Glomerular visceral epithelial cell (primary cell): ENCODE results near the gene MTCH1.

Source experiments
- DNase-seq: peaks from one replicate; pipeline ENCODE4 v3.0.0-alpha.2; 2016; ENCODE audit errors: extremely low spot score

Gene MTCH1, protein sequence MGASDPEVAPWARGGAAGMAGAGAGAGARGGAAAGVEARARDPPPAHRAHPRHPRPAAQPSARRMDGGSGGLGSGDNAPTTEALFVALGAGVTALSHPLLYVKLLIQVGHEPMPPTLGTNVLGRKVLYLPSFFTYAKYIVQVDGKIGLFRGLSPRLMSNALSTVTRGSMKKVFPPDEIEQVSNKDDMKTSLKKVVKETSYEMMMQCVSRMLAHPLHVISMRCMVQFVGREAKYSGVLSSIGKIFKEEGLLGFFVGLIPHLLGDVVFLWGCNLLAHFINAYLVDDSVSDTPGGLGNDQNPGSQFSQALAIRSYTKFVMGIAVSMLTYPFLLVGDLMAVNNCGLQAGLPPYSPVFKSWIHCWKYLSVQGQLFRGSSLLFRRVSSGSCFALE

DNA sequence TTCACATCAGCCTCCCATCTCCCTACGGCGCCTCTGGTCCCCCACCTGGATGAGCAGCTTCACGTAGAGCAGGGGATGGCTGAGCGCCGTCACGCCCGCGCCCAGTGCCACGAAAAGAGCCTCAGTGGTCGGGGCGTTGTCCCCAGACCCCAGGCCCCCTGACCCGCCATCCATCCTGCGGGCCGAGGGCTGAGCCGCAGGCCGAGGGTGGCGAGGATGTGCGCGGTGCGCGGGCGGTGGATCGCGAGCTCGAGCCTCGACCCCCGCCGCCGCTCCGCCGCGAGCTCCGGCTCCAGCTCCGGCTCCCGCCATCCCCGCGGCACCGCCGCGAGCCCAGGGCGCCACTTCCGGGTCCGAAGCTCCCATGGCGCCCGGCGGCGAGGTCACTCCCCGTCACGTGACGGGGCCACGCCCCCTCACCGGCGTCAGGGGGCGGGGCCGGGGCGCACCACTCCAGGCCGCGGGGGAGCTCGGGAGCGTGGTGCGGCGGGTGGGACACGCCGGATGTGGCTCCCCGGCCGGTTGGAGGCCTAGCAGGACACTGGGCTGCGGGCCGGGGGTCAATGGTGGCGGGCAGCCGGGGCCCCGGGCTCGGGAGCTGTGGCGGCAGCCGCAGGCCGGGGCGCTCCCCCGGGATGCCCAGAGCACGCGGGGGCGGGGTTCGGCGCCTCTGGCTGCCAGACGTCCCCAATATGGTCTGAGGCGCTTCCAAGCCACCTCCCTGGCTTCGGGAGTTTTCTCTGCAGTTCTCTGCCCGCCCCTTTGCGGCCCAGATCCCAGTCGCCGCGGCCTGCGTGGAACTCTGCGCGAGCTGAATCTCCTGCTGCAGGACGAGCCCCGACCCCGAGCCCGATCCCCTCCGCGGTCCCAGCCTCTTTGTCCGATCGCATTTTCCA lies at the start of gene MTCH1:
Gene MTCH1, minus strand, starts transcription at position 389 of the 896 bp plus-strand sequence. Its CDS starts 23 bp downstream, at position 366.
- DNase-seq, result peak; percentile 92

DNA sequence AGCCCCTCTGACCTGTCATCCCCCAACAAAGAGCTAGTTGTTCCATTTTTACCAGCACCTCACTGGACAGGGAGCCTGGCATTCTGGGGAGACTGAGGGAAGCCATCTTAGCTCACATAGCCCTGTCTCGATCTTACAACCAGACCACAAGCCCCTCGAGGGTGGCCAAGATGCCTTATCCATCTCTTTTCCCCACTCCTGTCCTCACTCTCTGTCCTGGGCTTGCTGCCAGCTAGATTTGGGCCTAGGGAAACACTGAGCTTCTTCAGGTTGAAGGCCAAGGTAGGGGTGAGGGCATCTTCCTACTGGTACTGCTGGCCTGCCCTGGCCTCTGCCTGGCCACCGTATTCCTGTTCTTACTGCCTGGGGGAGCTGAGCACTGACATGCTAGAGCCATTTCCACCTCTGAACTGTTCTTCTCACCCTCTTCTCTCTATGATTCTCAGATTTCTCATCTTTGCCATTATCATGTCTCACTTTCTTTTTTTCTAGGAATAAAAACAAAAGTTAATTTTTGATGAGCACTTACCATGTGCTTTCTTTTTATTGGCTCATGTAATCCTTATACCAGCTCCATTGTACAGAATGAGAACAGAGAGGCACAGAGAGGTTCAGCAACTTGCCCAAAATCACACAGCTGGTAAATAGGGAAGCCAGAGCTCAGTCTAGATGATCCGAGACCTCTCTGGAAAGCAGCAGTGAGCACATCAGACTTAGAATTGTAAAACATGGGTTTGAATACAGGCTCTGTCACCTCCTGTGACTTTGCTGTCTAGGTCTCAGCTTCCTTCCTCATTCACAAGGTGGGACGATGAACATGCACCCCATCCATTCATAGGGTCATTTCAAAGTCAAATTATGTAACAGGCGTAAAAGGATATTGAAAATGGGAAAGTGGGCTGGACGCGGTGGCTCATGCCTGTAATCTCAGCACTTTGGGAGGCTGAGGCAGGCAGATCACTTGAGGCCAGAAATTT lies 48.1 kb upstream of the MTCH1 start:
- DNase-seq, result no peak

DNA sequence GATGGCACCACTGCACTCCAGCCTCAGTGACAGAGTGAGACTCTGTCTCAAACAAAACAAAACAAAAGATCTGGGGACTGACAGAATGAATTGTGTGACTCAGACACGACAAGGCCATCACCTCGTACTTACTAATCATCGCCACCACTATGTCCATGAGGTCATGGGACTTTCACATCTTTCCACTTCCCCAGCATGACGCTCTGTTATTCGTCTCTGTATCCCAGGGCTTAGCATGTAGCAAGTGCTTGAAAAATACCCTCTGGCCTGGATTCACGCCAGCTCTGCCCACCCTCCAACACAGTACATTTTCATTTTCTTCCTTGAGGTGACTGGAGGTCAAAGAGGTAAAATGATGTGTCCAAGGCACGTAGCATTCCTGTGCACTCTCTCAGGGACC lies 47.3 kb upstream of the MTCH1 start:
- no peak for DNase-seq

DNA sequence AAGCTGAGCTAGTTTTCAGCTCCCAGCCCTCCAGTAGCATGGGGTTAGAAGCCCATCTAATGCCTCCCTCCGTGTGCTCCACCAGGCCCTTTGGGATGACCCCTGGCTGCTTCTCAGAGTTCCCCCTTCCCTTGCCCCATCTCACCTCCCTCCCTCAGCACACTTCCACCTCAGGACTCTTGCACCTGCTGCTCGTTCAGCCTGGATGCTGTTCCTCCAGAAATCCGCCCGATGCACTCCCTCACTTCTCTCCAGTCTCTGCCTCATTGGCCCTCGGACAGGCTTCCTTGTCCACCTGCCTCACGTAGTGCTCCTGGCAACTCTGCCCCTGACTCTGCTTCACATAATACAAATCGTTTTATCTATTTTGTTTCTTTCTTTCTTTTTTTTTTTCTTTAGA lies 46.2 kb upstream of the MTCH1 start:
- no peak for DNase-seq

DNA sequence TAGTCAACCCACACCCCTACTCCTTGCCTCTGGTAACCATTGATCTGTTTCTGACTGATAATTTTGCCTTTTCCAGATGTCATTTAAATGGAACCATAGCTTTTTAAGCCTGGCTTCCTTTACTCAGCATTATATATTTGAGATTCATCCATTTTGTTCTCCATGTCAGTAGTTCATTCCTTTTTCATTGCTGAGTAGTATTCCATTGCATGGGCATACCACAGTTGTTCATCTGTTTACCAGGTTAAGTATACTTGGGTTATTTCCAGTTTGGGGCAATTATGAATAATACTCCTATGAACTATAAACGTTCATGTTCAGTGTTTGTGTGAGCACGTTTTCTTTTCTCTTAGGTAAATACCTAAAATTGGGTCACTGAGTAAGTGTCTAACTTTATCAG lies 44.6 kb upstream of the MTCH1 start:
- no peak for DNase-seq

DNA sequence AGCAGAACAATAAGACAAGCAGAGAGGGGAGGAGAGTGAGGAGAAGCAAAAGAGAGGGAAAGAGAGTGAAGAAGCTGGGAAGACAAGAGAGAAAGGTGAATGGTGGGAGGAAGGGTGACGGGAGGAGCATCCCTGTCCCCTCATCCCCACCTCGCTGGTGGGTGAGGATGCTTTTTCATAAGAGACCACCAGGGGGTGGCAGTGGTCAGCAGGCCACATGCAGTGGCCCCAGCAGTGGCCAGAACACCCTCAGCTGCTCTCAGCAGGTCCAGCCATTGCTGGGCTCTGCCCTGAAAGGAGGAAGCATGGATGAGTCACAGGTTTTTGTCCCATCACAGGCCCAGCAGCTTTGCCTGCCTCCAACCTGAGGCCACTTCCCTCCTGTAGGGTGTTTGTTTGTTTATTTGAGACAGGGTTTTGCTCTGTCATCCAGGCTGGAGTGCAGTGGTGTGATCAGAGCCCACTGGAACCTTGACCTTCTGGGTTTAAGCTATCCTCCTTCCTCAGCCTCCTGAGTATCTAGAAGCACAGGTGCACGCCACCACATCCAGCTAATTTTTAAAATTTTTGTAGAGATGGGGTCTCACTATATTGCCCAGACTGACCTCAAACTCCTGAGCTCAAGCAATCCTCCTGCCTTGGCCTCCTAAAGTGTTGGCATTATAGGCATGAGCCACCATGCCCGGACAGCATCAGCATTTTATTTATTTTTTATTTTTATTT lies 43.4 kb upstream of the MTCH1 start:
- DNase-seq, result peak; percentile 80

DNA sequence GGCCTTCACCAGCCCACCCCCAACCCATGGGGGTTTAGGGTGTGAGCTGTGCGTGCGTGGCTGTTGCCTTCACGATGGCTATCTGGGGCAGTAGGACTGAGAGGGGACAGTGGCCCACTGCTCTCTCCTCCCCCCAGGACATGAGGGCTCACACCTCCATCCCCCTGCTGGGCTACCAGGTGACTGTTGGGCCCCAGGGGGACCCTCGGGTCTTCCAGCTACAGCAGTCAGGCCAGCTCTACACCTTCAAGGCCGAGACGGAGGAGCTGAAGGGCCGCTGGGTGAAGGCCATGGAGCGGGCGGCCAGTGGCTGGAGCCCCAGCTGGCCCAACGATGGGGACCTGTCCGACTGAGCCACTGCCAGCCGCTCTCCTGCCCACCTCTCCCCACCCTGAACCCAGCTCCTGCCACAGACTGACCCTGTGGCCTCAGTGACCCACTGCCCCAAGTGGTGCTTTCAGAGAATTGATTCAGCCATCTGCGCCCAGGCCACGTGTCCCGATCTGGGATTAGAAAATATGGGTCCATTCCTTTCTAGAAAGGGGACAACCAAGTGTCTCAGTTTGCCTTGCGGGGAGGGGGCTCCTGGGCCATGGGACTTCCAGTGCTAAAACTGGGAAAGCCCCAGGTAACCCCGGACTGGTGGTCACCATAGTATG lies 41.9 kb upstream of the MTCH1 start:
- no peak for DNase-seq

DNA sequence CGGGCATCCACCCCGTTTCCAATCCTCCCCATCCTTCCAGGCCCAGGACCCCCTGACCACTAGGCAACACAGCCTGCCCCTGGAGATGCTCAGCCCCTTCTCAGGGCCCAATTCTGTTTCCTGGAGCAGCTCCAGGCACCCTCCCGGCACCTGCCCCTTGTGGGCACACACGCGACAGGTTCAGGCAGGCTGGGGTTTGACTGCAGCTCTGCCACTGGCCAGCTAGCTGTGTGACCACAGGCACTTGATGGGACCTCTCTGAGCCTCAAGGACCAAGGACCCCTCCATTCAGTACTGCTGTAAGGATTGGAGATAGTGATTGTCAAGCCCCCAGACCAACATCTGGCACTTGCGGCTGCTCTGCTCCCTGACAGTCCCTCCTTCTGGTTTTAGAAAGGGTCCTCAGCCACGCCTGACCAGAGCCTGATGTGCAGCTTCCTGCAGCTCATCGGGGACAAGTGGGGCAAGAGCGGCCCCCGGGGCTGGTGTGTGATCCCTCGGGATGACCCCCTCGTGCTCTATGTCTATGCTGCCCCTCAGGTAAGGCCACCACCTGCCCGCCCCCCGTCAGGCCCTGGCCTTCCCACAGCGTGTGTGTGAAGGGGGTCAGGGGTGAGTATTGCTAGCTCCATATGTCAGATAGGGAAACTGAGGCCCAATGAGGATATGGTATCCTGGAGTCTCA lies 41.2 kb upstream of the MTCH1 start:
- DNase-seq, result no peak

DNA sequence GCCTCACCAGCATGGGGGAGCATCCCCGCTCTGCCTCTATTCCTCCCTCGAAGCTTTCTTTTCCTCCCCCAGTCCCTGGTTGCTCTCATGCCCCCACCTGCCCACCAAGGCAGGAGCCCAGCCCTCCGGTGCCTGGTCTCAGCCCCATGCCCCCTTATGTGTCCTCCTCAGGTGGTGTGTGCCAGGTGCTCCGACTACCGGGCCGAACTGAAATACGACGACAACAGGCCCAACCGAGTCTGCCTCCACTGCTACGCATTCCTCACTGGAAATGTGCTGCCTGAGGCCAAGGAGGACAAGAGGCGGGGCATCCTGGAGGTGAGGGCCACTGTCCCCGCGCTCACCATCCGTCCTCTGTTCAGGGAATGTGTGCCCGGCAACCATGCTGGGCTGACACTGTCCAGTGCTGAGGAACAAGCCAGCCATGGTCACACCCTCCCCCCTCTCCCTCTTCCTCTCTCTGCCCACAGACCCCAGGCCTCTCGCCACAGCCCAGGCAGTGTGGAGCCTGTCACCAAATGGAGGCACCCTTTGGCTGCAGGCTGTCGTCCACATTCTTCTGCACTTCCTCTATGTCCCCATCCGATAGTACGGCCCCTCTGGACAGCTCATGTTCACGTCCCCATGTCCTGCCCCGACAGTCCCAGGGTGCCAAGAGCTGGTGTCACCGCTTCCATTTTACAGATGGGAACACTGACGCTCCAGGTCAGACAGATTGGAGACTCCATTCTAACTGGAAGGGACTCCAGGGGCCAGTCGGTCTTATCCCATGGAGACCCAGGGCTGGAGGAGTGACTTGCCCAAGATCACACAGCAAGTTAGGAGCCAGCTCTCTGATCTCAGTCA lies 39.8 kb upstream of the MTCH1 start:
- DNase-seq, result no peak

DNA sequence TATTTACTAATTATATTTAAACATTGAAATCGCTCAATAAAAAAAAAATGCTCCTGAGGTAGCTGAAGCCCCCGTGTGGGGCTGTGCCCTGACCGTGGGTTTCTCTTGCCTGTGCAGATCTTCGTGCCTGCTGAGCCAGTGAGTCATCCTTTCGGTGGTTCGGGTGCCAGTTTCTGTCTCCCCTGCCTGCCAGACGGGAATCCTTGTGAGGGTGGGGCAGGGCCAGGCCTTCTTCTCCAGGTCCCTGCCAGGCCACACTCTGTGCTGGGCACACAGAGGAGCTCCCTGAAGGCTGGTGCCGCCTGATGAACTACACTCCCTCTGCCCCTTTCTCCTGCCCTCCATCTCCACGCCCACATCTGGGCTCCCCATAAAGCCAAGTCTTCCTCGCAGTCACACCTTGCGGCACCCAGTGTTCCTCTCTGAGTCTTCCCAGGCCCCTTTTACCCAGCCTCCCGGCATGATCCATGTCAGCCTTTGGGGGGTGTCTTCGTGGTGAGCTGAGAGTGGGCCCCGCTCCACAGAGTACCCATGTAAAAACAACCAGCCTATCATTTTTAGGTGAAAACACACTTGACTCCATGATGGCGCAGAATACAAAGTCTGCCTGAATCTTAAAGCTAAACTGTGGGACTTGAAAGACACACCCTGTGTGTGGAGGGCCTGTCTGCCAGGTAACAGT lies 38.8 kb upstream of the MTCH1 start:
- peak; percentile 74 for DNase-seq

DNA sequence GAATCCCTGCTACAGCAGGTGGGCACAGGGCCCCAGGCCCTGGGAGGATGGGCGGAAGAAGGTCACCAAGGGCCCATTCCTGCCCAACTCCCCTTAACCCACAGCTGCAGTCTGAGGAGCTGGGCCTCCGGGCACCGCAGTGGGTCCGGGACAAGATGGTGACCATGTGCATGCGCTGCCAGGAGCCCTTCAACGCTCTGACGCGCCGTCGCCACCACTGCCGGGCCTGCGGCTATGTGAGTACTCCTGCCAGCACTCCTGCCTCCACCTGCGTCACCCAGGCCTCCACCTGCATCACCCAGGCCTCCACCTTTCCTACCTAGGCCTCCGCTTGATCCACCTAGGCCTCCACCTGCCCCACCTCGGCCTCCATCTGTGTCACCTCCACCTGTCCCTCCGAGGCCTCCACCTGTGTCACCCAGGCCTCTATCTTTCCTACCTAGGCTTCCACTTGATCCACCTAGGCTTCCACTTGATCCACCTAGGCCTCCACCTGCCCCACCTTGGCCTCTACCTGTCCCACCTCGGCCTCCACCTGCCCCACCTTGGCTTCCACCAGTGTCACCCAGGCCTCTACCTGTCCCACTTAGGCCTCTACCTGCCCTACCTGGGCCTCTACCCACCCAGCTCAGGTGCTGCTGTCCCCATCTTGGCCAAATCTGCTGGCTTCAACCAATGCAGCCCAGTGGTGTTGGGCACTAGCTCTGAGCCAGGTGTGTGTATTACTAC lies 36.3 kb upstream of the MTCH1 start:
- no peak for DNase-seq

DNA sequence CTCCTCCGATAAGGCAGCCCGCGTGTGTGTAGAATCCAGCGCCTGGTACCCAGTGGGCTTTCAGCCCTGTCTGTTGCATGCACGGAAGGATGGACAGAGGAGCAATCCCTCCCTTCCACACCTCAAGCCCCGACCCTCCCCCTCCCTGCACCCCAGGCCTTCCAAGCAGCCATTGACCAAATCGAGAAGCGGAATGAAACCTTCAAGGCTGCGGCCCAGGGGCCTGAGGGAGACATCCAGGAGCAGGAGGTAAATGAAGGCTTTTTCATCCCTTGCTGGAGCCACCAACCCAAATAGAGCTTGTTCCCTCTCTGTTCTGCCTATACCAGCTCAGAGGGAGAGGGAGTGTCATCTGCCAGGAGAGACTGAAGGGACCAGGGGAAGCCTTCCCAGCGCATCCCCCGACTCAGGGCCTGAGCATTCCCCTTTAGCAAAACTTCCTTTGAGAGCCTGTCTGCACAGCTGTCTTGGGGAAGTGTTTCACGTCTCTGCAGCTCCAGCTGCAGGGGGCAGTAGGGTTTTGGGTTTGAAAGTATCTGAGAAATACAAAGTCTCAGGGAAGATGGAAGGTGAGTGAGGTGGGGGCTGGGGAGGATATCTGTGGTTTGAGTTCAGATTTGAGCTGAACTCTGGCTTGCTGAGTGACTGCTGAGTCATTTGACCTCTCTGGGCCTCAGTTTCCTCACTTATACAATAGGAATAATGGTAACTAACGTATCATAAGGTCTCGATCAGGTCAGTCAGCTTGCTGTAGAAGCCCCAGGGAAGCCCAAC lies 35.5 kb upstream of the MTCH1 start:
- peak; percentile 33 for DNase-seq

DNA sequence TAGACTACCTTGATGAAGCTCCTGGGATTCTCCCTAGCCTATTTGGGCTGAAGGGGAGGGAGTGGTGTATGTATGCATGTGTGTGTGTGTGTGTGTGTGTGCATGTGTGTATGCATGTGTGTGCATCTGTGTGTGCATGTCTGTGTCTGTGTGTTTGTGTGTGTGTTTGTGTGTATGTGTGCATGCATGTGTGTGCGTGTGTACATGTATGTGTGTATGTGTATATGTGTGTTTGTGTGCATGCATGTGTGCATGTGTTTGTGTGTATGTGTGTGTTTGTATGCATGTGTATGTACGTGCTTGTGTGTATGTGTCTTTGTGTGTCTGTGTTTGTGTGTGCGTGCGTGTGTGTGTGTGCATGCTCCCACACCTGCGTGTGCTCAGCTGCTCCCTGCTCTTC lies 34.8 kb upstream of the MTCH1 start:
- no peak for DNase-seq

DNA sequence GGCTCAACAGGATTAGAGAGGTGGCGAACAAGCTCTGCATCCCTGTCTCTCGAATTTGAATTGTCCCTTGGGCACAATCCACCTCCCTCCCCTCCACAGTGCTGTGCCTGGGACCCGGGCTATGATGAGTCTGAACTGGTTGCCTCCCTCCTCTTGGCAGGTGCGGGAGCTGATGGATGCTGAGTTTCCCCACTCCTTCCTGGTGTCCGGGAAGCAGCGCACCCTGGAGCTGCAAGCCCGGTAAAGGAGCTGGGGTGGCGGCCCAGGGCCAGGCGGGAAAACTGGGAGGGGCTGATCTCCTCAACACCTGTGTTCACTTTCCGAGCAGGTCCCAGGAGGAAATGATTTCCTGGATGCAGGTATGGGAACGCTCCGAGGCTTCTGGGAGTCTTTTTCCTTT lies 34.4 kb upstream of the MTCH1 start:
- DNase-seq, result no peak

DNA sequence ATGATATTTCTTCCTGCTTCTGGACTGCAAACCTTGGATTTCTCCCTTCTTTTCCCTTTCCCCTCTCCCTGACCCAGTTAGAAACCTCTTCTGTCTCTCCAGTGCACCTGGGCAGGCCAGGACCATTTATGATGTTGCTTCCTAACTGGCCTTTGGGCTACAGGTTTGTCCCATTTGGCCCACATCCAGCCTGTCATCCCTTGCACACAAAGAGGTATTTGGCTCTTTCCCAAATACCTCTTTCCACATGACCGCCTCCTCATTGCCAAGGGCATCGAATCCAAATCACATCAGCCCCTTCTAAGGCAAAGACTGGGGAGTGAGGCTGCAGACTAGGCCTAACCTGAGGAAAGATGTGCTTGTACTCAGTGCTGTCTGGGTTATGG lies 33.1 kb upstream of the MTCH1 start:
- DNase-seq, result peak; percentile 69

DNA sequence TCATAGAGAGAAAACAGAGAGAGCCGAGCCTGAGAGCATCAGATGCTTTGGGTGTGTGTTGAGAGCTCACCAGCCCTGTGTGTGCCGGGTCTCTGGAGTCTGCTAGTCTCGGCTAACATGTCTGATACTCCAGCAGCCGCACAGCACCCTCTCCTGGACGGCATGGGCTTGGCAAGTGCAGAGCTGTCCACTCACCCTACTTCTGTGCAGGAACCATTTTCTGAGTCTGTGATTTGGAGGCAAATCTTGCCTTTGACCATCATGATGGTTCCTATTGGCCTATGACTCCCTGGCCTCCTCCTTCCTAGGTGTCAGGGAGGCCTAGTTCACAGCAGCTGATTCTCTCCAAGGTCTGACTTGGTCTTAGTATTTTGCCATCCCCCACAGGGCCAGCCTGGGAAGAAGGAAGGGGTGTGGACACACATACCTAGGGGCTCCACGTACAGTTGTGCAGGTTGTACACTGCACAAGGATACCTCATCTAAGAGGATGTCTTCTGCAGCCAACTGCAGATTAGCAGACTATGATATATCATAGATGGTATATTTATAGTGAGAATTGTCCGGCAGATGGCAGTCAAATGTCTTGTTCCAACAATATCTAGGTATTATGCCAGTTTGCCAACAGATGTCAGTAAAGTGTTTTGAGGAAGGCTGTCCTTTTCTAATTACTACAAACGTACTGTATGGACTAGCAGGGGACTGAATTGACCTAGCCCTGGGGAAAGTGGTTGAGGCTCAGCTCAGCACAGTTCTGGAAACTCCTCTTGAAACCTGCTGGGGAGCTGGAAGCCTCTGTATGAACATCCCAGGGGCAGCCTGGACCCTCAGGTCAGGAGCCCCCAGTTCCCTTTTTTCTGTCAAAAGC lies 32.4 kb upstream of the MTCH1 start:
- DNase-seq, result peak; percentile 88
